SHP77 treated with DMSO at 0.1 percent for 48 hours (cell line): Measurements from ENCODE around the gene CRIM1.

Source experiments
- DNase-seq: peaks from one replicate; lab custom pipeline; 2025; lab: John Stamatoyannopoulos, UW

Gene CRIM1

GRCh38 chr2:36425608-36426355 is 70.2 kb downstream of the CRIM1 start:
- DNase-seq, result no peak

GRCh38 chr2:36427790-36428243 is 72.2 kb downstream of the CRIM1 start:
- DNase-seq, result no peak

- DNase-seq, result no peak
Observed at GRCh38 chr2:36430549-36430948, 75.0 kb downstream of the CRIM1 start.

- DNase-seq, result no peak
Observed at GRCh38 chr2:36432479-36432878, 76.9 kb downstream of the CRIM1 start.

GRCh38 chr2:36433311-36434217 is 78.0 kb downstream of the CRIM1 start:
- no peak for DNase-seq

GRCh38 chr2:36438449-36438977 is 82.9 kb downstream of the CRIM1 start:
- DNase-seq, result no peak

GRCh38 chr2:36439084-36439483 is 83.5 kb downstream of the CRIM1 start:
- no peak for DNase-seq

GRCh38 chr2:36441065-36441625 is 85.6 kb downstream of the CRIM1 start:
- DNase-seq, result no peak

- no peak for DNase-seq
Observed at GRCh38 chr2:36441816-36442215, 86.2 kb downstream of the CRIM1 start.

- DNase-seq, result no peak
Observed at GRCh38 chr2:36444216-36444936, 88.8 kb downstream of the CRIM1 start.

- DNase-seq, result no peak
Observed at GRCh38 chr2:36445185-36445866, 89.7 kb downstream of the CRIM1 start.

- no peak for DNase-seq
Observed at GRCh38 chr2:36446294-36446693, 90.7 kb downstream of the CRIM1 start.

GRCh38 chr2:36449213-36449612 is 93.6 kb downstream of the CRIM1 start:
- no peak for DNase-seq

GRCh38 chr2:36449943-36450392 is 94.4 kb downstream of the CRIM1 start:
- no peak for DNase-seq

GRCh38 chr2:36450466-36451196 is 95.1 kb downstream of the CRIM1 start:
- DNase-seq, result no peak

GRCh38 chr2:36451512-36451911 is 95.9 kb downstream of the CRIM1 start:
- no peak for DNase-seq

GRCh38 chr2:36452260-36452659 is 96.7 kb downstream of the CRIM1 start:
- DNase-seq, result no peak

- no peak for DNase-seq
Observed at GRCh38 chr2:36453652-36454051, 98.1 kb downstream of the CRIM1 start.

- DNase-seq, result no peak
Observed at GRCh38 chr2:36455011-36455410, 99.4 kb downstream of the CRIM1 start.

GRCh38 chr2:36455788-36456187 is 100.2 kb downstream of the CRIM1 start:
- DNase-seq, result no peak
